ENCODE data around the gene KLHL6. TPM values are rescaled to one million over a fixed set of nuclear protein-coding genes. Genes with fewer than 3 reads are reported as not detected.

Gene KLHL6
- total RNA-seq, 1 donor from 2014 or later, result 24.7 TPM

GRCh38 chr3:183488343-183488742, 67.2 kb downstream of the KLHL6 start:
- Histone ChIP-seq H3K27ac (no peak overlapping the region), H3K9me3 (no peaks in the 10 kb centered on the region), H3K4me1 (peaks cover 2% of the 10 kb centered on the region), H3K27me3 (no peaks in the 10 kb centered on the region), H3K4me3 (no peak overlapping the region), H3K36me3 (peaks cover under 1% of the 10 kb centered on the region)
- intact Hi-C loops (cut with DNase I), result no loop called here
- DNase-seq, result no peak
- no peak for ATAC-seq
- no peak for TF ChIP-seq CTCF (IDR thresholded peaks at IDR 0.05)

GRCh38 chr3:183487896-183488295, 67.6 kb downstream of the KLHL6 start:
- intact Hi-C loops (cut with DNase I), result no loop called here
- Histone ChIP-seq H3K9me3 (no peaks in the 10 kb centered on the region), H3K4me3 (no peak overlapping the region), H3K36me3 (no peaks in the 10 kb centered on the region), H3K4me1 (peaks cover 6% of the 10 kb centered on the region), H3K27me3 (no peaks in the 10 kb centered on the region), H3K27ac (no peak overlapping the region)
- TF ChIP-seq CTCF (IDR thresholded peaks at IDR 0.05), result no peak
- no peak for DNase-seq
- ATAC-seq, result no peak

GRCh38 chr3:183487016-183487415, 68.5 kb downstream of the KLHL6 start:
- Histone ChIP-seq H3K4me1 (peaks cover 6% of the 10 kb centered on the region), H3K36me3 (no peaks in the 10 kb centered on the region), H3K27ac (no peak overlapping the region), H3K9me3 (no peaks in the 10 kb centered on the region), H3K4me3 (no peak overlapping the region), H3K27me3 (no peaks in the 10 kb centered on the region)
- TF ChIP-seq CTCF (IDR thresholded peaks at IDR 0.05), result no peak
- DNase-seq (no peak), ATAC-seq (no peak)
- intact Hi-C loops (cut with DNase I), result no loop called here

GRCh38 chr3:183486472-183486871, 69.0 kb downstream of the KLHL6 start:
- no peak for TF ChIP-seq CTCF (IDR thresholded peaks at IDR 0.05)
- Histone ChIP-seq H3K9me3 (no peaks in the 10 kb centered on the region), H3K4me1 (peaks cover 6% of the 10 kb centered on the region), H3K27ac (no peak overlapping the region), H3K4me3 (no peak overlapping the region), H3K36me3 (no peaks in the 10 kb centered on the region), H3K27me3 (no peaks in the 10 kb centered on the region)
- ATAC-seq (no peak), DNase-seq (no peak)
- intact Hi-C loops (cut with DNase I), result no loop called here

GRCh38 chr3:183485585-183485984, 69.9 kb downstream of the KLHL6 start:
- TF ChIP-seq CTCF (IDR thresholded peaks at IDR 0.05), result no peak
- intact Hi-C loops (cut with DNase I), result no loop called here
- Histone ChIP-seq H3K9me3 (no peaks in the 10 kb centered on the region), H3K36me3 (no peaks in the 10 kb centered on the region), H3K4me1 (peaks cover 6% of the 10 kb centered on the region), H3K27ac (no peak overlapping the region), H3K4me3 (no peak overlapping the region), H3K27me3 (no peaks in the 10 kb centered on the region)
- DNase-seq (no peak), ATAC-seq (no peak)

GRCh38 chr3:183485093-183485492, 70.4 kb downstream of the KLHL6 start:
- H3K27ac ChIP-seq, result no peak overlapping the region
- intact Hi-C loops (cut with DNase I), result no loop called here
- DNase-seq, result no peak

More at GRCh38 chr3:183485093-183485492, 70.4 kb downstream of the KLHL6 start:
- no peak for ATAC-seq
- Histone ChIP-seq H3K9me3 (no peaks in the 10 kb centered on the region), H3K4me3 (no peak overlapping the region), H3K4me1 (peaks cover 6% of the 10 kb centered on the region), H3K27me3 (no peaks in the 10 kb centered on the region), H3K36me3 (no peaks in the 10 kb centered on the region)
- TF ChIP-seq CTCF (IDR thresholded peaks at IDR 0.05), result no peak
